ENCODE measurements around the gene KAZN.
"Not testable (repeated sequence)": the region's sequence is repeated elsewhere in the genome, so short reads cannot be mapped to it uniquely, and the experiment has no call there.

The KAZN gene

DNA sequence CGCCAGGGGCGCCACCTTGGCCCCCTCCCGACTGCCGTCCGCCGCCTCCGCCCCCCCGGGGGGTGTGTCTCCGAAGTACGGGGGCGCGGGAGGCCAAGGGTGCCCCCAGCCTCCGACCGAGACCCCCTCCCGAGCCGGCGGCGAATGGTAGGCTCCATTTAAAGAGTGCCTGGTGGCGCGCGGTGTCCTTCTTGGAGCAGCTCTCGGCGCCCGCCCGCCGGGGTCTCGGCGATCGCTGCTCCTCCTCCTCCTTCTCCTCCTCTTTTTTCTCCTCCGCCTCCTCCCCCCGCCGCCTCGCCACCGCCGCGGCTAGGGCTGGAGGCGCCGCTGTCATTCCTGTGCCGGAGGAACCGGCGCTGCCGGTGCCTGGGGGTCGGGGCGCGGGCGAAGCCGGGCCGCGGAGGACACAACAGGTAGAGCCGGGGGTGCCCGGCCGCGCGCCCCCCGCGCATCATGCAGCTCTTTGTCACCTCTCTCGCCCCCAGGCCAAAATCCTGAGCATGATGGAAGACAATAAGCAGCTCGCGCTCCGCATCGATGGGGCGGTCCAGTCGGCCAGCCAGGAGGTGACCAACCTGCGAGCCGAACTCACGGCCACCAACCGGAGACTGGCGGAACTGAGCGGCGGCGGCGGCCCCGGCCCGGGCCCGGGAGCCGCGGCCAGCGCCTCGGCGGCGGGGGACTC is at the start of gene KAZN:
KAZN (plus strand) TSS at position 188 of the 685 bp plus-strand sequence.
- DNase-seq: no peak

DNA sequence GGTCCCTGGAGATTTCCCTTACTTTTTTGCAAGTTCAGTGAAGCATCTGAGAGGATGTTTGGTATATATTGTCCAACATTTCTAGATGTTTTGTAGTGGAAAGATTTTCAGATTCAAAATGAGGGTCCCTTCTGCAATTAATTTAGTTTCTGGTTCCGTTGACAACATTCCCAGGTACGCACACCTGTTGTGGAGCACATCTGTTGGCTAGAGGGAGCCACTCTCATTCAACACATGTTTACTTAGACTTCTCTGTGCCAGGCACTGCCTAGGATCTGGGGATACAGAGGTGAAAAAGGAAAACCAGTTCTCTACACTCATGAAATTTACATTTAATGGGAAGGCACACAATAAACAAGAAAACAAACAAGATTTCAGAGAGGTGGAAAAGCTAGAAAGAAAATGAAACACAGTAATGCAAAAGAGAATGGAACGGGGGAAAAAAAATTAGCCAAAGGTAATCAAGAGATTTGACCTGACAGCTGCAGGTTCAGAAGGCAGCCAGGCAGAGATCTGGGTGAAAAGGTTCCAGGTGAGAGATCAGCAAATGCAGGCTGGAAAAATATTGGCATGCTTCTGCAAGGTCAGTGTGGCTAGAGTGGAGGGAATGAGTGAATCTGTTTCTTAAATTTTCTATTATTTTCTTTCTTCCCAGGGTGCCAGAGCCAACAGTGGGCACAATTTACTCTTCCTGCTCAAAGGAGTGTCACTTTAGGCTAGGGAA is 48.4 kb upstream of the KAZN start:
- DNase-seq: no peak

DNA sequence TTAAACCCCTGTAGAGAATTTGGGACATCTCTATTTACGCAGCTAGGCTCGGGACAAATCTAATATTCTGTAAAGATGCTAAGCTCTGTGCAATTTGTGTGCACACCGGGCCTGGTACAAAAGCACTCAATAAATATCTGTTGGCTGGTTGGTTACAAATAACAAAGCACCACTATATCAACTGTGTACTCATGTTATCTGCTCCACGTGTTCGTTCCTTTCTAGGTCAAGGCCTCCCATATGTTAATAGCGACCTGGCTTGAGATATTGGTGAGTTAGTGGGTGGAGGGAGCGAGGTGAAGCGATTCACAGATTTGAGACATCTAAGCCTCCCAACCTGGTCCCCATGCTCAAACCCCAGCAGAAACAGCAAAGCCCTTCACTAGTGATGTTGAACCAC is 47.1 kb upstream of the KAZN start:
- no peak for DNase-seq

DNA sequence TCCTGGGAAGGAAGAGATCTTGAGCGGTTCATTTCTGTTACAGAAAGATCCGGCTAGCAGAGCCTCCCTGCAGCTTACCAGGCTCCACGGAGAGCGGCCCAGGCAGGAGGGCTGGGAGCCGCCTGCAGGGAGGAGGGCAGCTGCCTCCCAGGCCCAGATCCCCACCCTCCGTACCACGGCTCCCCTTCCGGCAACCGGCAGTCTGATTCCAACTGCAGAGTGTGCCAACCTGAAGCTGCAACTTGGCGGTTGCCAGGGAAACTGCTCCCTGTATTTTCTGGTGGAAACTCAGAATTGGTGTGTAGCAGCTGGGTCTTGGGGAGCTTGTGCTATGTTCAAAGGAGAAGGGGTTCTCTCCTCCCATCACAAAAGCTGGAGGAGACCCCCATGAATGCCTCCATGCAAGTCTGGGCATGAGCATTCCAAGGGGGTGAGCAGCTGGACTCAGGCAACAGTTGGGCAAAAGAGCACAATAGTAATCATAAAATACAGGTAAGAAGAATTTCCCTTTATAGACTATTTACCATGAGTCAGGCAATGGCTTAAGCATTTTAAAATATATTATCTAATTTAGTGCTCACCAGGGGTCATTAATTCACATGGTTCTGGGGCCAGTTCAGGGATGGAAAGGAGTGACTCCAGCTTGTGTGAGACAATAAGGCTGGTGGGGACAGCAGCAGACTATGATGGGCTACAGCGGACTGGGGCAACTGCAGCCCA is 46.1 kb upstream of the KAZN start:
- DNase-seq: no peak

DNA sequence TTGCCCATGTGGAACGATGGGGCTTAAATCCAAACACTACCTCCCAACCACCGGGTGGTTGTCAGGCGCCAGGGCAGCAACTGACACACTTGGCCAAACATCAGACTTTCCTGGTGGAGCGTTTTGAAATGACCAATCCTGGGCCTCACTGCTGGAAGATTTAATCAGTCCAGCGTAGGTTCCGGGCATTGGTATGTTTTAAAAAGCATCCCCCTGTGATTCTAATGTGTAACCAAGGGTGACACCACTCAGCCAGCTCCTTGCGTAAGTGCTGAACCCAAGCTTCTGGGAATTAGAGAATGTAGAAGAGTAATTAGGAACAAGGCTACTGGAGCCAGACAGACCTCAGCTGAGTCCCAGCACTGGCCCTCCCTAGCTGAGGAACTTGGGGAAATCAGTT is 44.8 kb upstream of the KAZN start:
- no peak for DNase-seq

DNA sequence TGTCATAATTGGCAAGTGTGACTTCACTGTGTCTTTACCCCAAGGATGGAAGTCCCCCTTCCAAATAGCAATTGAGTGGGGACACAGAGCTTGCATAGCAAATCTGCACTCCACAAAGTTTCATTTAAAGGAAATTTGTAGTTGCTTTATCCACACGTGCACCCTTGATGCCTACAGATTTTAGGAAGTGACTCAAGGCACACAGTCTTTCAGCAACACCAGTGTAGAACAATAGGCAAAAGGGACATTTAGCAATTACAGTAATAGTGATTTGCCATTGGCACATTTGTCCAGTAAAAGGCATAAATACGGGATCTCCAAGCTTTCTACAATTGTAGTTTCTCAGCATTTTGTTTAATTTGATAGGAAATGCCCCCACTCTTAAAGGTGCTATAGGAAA is 43.4 kb upstream of the KAZN start:
- DNase-seq: no peak

DNA sequence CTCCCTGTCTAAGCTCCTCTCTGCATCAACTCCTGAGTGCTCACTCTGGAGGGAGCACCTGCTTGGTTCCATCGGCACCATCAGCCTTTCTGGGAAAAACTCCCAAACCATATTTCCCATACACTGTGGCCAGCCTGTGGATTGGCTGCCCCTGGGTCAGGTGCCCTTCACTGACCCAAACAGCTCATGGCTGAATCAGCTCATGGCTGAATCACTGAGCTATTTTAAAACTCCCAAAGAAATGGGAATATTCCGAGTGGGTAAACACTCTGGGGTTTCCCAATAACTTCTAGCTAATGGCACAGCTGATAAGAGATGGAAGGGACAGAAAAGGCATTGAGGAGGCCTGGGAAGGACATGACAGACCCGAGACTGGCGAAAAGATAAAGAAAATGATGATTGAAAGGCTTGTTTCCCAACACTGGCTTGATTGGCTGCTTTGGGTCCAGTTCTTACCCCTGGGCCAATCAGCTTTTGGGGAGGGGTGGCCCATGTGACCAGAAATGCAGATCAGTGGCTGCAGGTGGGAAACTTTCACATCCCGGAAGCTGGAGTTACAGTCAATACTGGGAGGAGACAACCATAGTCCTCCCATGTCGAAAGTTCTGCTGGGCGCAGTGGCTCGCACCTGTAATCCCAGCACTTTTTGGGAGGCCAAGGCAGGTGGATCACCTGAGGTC is 37.3 kb upstream of the KAZN start:
- no peak for DNase-seq

DNA sequence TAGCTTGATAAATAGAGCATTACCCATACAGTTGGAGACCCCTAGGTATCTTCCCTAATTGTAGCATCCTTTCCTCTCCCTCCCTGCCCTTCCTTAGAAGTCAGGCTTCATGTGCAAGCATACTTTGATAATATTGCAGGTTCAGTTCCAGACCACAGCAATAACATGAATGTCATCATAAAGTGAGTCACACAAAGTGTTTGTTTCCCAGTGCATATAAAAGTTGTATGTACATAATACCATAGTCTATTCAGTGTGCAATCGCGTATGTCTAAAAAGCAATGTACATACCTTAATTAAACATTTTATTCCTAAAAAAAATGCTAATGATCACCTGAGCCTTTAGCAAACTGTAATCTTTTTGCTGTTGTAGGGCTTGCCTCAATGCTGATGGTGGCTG is 33.4 kb upstream of the KAZN start:
- no peak for DNase-seq

DNA sequence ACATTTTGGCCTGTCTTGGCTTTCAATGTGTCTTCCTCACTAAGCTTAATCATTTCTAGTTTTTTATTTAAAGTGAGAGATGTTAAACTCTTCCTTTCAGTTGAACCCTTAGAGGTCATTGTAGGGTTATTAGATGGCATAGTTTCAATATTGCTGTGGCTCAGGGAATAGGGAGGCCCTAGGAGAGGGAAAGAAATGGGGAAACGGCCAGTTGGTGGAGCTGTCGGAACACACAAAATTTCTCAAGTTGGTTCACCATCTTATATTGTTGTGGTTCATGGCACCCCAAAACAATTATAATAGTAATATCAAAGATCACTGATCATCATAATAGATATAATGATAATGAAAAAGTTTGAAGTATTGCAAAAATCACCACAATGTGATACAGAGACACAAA is 31.4 kb upstream of the KAZN start:
- no peak for DNase-seq

DNA sequence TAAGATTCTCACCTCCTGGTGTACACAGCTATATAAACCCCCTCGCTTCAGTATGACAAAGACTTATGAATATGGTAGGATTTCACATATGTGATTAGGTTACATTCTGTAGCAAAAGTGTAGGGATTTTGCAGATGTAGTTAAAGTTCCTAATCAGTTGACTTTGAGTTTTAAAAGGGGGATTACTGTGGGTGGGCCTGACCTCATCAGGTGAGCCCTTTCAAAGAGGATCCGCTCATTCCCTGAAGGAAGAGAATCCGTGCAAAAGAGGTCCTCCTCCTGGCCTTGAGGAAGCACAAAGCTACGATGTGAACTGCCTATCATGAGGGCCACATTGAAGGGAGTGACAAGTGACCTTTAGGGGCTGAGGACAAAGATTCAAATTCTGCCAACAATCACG is 30.6 kb upstream of the KAZN start:
- DNase-seq: no peak

DNA sequence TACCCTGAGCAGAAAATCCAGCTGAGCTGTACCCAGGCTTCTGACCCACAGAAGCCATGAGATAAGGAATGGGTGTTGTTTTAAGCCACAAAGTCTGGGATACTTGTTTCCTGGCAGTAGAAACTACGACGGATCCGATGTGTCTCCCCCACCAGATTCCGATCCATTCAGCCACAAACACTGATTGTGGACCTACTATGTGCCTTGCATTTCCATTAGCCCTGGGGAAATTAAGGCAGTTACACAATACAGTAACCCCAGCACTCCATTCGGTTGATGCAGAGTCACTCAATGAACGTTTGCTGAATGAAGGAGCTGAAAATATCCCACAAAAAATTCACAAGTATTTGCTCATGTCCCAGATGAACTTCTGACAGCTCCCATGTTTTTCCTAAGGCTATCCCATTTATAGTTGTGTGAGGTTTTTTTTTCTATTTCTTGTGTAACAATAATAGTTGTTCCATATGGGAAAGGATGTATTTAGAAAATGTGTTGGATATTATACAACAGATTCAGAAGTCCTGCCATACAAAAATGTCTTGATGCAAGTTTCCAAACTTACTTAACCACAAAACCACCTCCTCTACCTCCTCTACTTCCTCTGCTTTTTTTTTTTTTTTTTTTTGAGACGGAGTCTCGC is 29.6 kb upstream of the KAZN start:
- no peak for DNase-seq

DNA sequence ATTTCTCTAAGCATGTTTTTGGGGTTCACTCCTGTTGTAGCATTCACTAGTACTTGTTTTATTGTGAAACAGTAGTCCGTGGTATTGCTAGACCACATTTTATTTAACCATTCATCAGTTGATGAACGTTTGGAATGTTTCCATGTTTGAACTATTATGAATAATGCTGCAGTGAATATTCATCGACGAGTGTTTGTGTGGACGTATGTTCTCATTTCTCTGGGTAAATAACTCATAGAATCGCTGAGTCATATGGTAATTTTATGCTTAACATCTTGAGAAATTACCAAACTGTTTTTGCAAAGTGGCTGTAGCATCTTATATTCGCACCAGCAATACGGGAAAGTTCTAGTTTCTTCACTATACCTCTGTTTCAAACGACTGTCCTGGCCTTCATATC is 28.0 kb upstream of the KAZN start:
- DNase-seq: no peak

DNA sequence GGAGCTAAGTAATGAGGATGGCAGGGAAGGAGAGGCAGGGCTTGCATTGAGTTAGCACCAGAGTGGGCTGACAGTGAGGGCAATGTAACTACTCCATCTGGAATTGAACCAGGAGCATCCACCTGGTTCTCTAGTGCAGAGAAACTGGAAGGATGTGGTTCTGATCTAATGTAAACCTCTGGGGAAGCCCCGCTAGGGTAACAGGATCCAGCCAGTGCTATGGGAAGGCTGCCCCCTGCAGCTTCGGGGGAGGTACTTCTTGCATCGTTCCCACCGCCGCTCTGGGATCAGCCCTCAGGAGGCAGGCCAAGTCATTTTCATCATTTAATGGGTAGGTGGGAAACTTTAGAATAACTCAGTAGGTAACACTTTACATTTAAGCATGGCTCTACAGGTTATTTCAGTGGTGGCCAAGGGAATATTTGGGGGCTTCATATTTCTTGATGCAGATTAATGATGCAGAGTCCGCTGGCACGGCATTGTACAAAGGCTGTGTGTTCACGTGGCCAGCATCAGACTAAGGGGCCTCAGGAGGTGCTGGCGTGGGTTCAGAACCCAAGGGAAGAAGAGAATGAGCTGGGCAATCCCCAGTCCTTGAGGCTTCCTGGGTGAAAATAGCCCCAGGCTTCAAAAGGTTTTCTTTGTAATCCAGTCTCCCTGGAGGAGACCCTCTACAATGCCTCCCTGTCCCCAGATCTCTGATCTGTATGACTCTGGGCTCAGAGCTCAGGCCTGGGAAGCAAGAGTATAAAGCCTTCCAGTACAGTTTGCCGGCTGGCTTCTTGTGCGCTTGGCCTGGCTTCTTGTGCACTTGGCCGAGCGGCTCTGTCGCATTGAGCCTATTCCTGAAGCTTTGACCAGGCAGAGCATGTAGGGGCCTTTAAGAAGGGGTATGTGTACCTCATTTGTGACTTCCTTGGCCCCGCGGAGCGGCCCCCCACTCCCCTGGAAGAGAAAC is 26.4 kb upstream of the KAZN start:
- DNase-seq: no peak

DNA sequence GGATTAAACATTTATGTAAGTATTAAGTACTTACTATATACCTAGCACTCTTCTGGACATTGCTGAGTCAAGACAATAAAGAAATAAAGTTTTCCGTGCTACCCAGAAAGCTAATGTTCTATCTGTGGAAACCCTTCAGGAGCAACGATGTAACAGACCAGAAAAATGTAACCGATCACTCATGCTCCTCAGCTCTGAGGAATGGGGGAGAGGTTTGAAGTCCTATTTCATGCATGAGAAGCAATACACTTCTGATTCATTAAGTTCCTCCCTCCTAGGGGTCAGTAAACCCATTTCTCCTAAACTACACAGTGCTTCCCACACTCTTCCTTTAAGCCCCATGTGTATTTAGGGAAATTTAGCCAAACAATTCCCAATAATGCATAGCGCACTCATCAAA is 25.6 kb upstream of the KAZN start:
- DNase-seq: no peak

DNA sequence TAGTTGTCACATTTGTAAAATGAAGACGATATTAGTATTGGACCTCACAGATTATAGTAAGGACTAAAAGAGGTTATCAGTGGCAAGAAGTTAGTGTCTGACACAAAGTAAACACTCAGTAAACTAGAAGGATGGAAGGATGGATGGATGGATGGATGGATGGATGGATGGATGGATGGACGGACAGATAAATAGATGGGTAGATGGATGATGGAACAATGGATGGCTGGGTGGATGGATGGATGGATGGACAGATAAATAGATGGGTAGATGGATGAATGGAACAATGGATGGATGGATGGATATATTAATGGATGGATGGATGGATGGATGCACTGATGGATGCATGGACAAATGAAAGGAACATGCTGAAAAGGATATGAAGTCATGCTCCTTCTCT is 22.3 kb upstream of the KAZN start:
- DNase-seq: no peak

DNA sequence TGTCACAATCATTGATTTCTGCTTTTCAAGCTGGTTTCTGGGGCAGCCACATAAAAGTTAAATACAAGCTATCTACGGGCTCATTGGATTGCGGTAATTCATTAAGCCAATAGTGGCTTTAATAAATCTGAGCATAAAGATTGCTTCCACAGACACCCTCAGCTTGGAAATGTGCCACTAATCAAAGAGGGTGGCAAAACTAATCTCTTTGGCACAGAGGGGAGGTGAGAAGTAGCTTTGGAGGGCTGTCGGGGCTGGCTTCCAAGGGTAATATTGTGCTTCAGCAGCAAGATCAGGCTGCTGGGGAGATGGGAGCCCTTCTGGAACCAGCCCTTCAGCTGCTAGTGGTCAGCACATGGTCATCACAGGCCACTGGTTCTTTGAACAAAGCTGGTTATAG is 21.2 kb upstream of the KAZN start:
- DNase-seq: no peak

DNA sequence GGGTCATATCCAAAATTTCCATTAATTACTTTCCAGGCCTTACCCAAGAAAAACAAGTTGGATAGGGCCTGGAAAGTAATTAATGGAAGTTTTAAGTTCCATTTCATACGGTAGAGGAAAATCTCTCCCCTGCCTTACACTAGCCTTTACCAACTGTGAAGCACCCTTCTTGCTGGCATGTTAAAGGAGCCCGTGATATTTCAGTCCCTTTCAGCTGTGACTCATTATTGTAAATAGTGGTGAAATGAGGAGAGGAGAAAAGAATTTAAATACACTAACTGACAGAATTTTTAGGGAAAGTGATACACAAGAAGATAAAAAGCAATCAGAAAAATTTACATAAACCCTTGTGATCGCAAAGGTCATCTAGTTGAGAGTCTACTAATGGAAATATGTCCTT is 20.3 kb upstream of the KAZN start:
- no peak for DNase-seq

DNA sequence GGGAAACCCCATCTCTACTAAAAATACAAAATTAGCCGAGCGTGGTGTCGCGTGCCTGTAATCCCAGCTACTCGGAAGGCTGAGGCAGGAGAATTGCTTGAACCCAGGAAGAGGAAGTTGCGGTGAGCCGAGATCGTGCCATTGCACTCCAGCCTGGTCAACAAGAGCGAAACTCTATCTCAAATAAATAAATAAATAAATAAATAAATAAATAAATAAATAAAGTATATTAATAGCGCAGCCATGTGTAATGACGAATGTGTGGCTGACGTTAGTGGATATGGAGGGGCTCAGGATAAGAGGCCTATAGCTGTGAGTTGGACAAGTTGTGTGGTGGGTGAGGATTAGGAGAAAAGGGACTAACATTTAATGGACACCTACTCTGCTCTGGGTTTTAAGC is 18.2 kb upstream of the KAZN start:
- DNase-seq: not testable (repeated sequence)

DNA sequence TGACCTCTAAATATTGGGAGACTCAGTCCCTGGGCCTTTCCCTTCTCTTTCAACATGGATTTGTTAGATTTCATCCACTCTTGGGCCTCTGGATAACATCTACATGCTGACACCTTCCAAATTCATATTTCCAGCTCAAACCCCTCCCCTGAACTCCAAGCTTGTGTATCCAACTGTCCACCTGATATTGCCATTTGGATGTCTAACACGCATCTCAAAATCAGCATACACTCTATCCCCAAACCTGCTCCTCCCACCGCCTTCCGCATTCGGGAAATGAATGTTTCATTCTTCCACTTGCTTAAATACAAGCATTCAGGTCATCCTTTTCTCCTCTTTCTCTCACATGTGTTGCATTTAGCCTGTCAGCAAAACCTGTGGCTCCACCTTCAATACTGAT is 17.5 kb upstream of the KAZN start:
- DNase-seq: no peak

DNA sequence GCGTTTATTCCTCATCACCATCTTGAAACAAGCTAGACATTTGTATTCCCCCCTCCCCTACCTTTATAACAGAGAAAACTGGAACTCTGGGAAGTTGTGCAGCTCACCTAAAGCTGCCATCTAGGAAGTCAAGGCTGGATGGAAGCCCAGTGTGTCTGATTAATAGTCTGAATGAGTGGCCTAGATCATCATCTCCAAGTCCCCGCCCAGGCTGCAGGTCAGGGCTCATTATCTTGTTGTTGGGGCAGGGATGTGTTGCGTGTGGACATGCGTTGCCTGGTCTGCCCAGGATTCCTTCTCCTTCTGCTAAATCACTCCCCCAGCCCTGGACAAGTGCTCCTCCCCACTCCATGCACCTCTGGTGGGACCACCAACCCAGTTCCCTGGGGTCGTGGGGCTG is 14.7 kb upstream of the KAZN start:
- no peak for DNase-seq

DNA sequence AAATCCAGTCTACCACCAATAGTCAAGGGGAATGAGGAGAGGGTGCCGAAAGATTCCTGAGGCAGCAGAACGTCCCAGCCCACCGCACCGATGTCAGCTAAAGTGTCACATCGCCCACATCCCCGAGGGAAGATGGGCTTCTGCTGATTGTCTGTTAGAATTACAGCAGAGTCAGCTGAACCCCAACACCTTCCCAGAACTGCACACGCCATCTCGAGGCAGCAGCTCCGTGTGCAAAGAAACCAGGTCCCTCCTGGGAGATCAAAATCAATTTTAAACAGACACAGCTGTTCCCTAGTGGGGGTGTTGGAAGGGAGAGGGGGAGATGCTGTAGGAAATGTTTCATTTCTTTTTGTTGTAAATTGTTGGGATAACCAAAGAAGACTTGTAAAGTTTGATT is 12.8 kb upstream of the KAZN start:
- no peak for DNase-seq

Data from DMS 273 treated with DMSO at 0.1 percent for 48 hours (cell line).